GM23248 (cell line): ENCODE measurements around the gene KCNJ12.

ENCODE experiments used
- EZH2 ChIP-seq: fragments of 200-600 bp; sonication (generic); IDR thresholded peaks from 2 replicates; pipeline ENCODE4 v1.6.1; 2018; ENCODE audit warnings: antibody characterized with exemption, mild to moderate bottlenecking; ENCODE audit not compliant: insufficient read depth, poor library complexity, severe bottlenecking
- EZH2phosphoT487 ChIP-seq: fragments of 200-600 bp; sonication (generic); IDR thresholded peaks from 2 replicates; pipeline ENCODE4 v1.6.1; 2018; ENCODE audit warnings: antibody characterized with exemption, moderate library complexity, mild to moderate bottlenecking, low read depth; ENCODE audit not compliant: insufficient read depth

GRCh38 chr17:21358682-21359482 lies 17.3 kb upstream of the KCNJ12 start:
- no peak for TF ChIP-seq EZH2phosphoT487
- no peak for TF ChIP-seq EZH2
